Sigmoid colon (tissue), 4 donors: ENCODE data around the gene KRT82.

Source experiments
- CTCF ChIP-seq, 4 experiments: fragments of 450-650 bp in 3 of 4; fragments of 200-600 bp in 1 of 4; IDR thresholded peaks; one replicate each; pipeline ENCODE4 v1.5.1; 2016 to 2019; ENCODE audit warnings: antibody characterized with exemption in 4 of 4, mild to moderate bottlenecking in 3 of 4, moderate library complexity in 2 of 4
- EP300 ChIP-seq, 4 donors: sonication (generic); formaldehyde crosslinking; IDR thresholded peaks; one replicate each; pipeline ENCODE4 v1.6.1; 2017; ENCODE audit warnings: antibody characterized with exemption in 4 of 4
- POLR2A ChIP-seq, 2 donors: fragments of 450-650 bp; IDR thresholded peaks; one replicate each; pipeline ENCODE4 v1.6.1; 2016; ENCODE audit warnings: antibody characterized with exemption in 2 of 2, mild to moderate bottlenecking in 2 of 2, moderate library complexity in 2 of 2
- POLR2AphosphoS5 ChIP-seq, 4 donors: sonication (generic); formaldehyde crosslinking; IDR thresholded peaks; one replicate each; pipeline ENCODE4 v1.6.1; 2017; ENCODE audit warnings: antibody characterized with exemption in 4 of 4

GRCh38 chr12:52370926-52371608, 35.1 kb downstream of the KRT82 start:
- no peak for TF ChIP-seq POLR2AphosphoS5 (IDR thresholded peaks at IDR 0.05)
- no peak for TF ChIP-seq CTCF (IDR thresholded peaks at IDR 0.05)
- TF ChIP-seq EP300 (IDR thresholded peaks at IDR 0.05): no peak
- no peak for TF ChIP-seq POLR2A (IDR thresholded peaks at IDR 0.05)
